ENCODE data around the gene ABCB4. TPM values are rescaled to one million over a fixed set of nuclear protein-coding genes. Genes with fewer than 3 reads are reported as not detected.
A peak's percentile ranks its signal among the peaks of the same experiment; 100 is the strongest.

Gene ABCB4
- total RNA-seq, 1 experiment from 2014 or later: not detected

- Histone ChIP-seq H3K9me2 (ENCODE audit: insufficient read depth) (no peaks in the 10 kb centered on the region), H3K4me1 (ENCODE audit: control insufficient read depth in 1 of 2, insufficient read depth in 2 of 2, low read length in 2 of 2) (no peaks in the 10 kb centered on the region), H3K4me2 (ENCODE audit: low read length) (no peak overlapping the region), H3K27ac (ENCODE audit: low read depth, low read length) (no peak overlapping the region), H3K36me3 (ENCODE audit: control insufficient read depth in 1 of 2, insufficient read depth in 2 of 2, low read length in 2 of 2) (no peaks in the 10 kb centered on the region), H3K79me2 (ENCODE audit: insufficient read depth, low read length) (no peaks in the 10 kb centered on the region), H4K20me1 (ENCODE audit: insufficient read depth) (no peaks in the 10 kb centered on the region), H3K9me3 (ENCODE audit: control insufficient read depth in 1 of 2, insufficient read depth in 1 of 2, low read depth in 1 of 2, low read length in 2 of 2) (no peaks in the 10 kb centered on the region), H3K27me3 (ENCODE audit: insufficient read depth, low read length) (no peaks in the 10 kb centered on the region), H3K4me3 (replicated peaks in 1 of 2; ENCODE audit: low read depth in 1 of 2, low read length in 2 of 2) (no peak overlapping the region), H2AFZ (ENCODE audit: low read depth, low read length, poor library complexity, severe bottlenecking) (no peak overlapping the region), H3K9ac (ENCODE audit: low read length) (no peak overlapping the region)
- TF ChIP-seq ZNF274 (IDR thresholded peaks at IDR 0.05; ENCODE audit: low read depth, low read length): no peak
- no peak for TF ChIP-seq ZFX (IDR thresholded peaks at IDR 0.05)
- TF ChIP-seq POLR2A (IDR thresholded peaks at IDR 0.05; ENCODE audit: borderline replicate concordance, extremely low read depth, insufficient read depth, insufficient read length): no peak
- no peak for TF ChIP-seq EZH2 (IDR thresholded peaks at IDR 0.05)
- TF ChIP-seq RAD21 (IDR thresholded peaks at IDR 0.05; ENCODE audit: low read depth): peak; percentile 79
- TF ChIP-seq ELF1 (IDR thresholded peaks at IDR 0.05; ENCODE audit: borderline replicate concordance, low read depth): no peak
- no peak for TF ChIP-seq CBX3 (IDR thresholded peaks at IDR 0.05; ENCODE audit: low read depth)
- peak; percentile 44 to 70 (median 59); a peak in 5 of 6 replicates for TF ChIP-seq CTCF (IDR thresholded peaks at IDR 0.05 in 2 of 3, conservative IDR thresholded peaks at IDR 0.05 in 1 of 3; ENCODE audit: borderline replicate concordance in 1 of 3, insufficient read depth in 1 of 3, low read depth in 2 of 3, low read length in 2 of 3)
- CTCF ChIA-PET: interaction anchor here (0.7 to 2.9 kb wide), 20 partner anchors 10 to 663 kb away, joined by 3 to 43 read pairs (median 4); partner anchors contain the start of genes ADAM22 and RUNDC3B
- peak; percentile 15 for DNase-seq (ENCODE audit: low read depth, low spot score)
- intact Hi-C loops (cut with micrococcal nuclease): loop anchor here (1.0 to 2.0 kb wide), 4 partner anchors 118 to 662 kb away; no protein-coding TSS in a partner anchor
- POLR2A ChIA-PET: no interaction called here
- ATAC-seq: peak; percentile 36; the same call in 1 of the 2 replicates
- no TSS peak for BruUV-seq (replicated peaks)
- RAD21 ChIA-PET (ENCODE audit: low non-redundant PET in 1 of 2, low total read pairs in 2 of 2, uncharacterized antibody in 2 of 2, unreplicated experiment in 2 of 2): interaction anchor here (0.6 to 1.1 kb wide), 4 partner anchors 118 to 380 kb away, joined by 3 to 4 read pairs (median 3); no protein-coding TSS in a partner anchor
Measured at GRCh38 chr7:87506246-87507180, 31.0 kb upstream of the ABCB4 start.

All from HCT116 (cell line).